GM18951 (cell line): ENCODE results near the gene PHC1.

Experiments used
- POLR2A ChIP-seq: IDR thresholded peaks from 4 replicates; pipeline ENCODE4 v1.6.1; 2011; ENCODE audit warnings: mild to moderate bottlenecking; ENCODE audit not compliant: insufficient read length, insufficient read depth; ENCODE audit errors: extremely low read depth
- in situ Hi-C: fragments of 300-500 bp; cut with MboI; formaldehyde crosslinking; loops from one replicate; pipeline ENCODE4 v1.12.0; 2022; ENCODE audit warnings: low sequenced_read_pairs, mixed read lengths, inconsistent platforms; ENCODE audit not compliant: unreplicated experiment

PHC1 gene

DNA sequence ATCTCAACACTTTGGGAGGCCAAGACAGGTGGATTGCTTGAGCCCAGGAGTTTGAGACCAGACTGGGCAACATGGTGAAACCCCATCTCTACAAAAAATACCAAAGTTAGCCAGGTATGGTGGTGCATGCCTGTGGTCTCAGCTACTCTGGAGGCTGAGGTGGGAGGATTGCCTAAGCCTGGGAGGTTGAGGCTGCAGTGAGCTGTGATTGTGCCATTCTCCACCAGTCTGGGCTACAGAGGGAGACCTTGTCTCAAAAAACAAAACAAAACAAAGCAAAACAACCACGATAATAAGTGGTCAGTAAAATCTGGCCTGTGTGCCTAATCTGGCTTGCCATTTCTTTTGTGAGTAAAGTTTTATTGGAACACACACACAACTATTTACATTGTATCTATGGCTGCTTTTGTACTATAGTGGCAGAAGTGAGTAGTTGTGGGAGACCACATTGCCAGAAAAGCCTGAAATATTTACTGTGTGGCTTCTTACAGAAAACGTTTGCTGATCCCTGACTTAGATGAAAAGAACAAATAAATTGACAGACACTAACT is 55.6 kb downstream of the PHC1 start:
- TF ChIP-seq POLR2A = no peak
- in situ Hi-C loops = no loop called here

DNA sequence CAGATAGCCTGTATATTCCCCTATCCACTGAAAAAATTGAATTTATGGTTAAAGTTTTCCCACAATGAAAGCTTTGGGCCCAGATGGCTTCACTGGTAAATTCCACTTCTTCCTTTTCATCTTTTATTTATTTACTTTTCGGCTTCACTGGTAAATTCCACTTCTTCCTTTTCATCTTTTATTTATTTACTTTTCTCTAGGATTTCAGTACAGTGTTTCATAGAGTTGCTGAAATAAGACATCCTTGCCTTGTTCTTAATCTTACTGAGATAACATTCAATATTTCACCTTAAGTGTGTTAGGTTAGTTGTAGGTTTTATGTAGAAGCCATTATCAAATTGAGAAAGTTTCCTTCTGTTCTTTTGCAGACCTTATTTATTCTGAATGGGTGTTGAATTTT is 56.1 kb downstream of the PHC1 start:
- no peak for TF ChIP-seq POLR2A

DNA sequence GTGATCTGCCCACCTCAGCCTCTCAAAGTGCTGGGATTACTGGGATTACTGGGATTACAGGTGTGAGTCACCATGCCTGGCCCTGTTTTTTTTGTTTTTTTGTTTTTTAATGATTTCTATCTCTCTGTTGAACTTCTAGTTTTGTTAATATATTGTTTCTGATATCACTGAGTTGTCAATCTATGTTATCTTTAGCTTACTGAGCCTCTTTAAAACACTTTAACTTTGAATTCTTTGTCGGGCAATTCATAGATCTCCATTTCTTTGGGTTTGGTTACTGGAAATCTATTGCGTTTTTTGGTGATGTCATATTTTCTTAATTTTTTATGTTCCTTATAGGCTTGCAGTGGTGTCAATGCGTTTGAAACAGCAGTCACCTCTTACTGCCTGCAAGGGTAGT is 65.8 kb downstream of the PHC1 start:
- no peak for TF ChIP-seq POLR2A
- in situ Hi-C loops = no loop called here

More for the DNA sequence above, 56.1 kb downstream of the PHC1 start:
- in situ Hi-C loops = no loop called here

DNA sequence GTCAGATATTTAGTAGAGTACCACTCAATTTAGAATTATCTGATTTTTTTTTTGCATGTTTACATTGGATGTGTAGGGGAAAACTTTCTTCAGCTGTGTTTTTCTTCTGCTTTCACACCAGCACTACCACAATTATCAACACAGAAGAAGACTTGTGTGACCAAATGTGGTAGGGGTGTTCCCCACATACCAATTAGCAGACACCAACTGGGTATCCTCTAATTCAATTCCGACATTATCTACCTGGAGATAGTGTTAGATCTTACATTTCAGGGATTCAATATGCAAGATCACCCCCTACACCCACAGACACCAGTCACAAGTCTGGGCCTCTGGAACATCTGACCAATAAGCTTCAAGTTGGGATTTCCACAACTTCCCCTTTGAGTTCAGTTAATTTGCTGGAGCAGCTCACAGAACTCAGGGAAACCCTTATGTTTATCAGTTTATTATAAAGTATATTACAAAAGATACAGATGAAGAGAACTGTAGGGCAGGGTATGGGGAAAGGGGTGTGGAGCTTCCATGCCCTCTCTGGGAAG is 71.0 kb downstream of the PHC1 start:
- in situ Hi-C loops = no loop called here
- no peak for TF ChIP-seq POLR2A

DNA sequence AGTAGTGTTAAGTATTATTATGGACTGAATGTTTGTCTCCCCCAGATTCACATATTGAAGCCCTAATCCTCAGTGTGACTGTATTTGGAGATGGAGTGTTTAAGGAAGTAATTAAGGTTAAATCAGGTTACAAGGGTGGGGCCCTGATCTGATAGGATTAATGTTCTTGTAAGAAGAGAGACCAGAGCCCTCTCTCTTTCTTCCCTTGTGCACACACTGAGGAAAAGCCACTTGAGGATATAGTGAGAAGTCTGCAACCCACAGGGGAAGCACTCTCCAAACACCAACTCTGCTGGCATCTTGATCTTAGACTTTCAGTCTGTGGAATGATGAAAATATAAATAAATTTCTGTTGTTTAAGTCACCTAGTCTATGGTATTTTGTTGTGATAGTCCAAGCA is 72.9 kb downstream of the PHC1 start:
- in situ Hi-C loops = no loop called here
- no peak for TF ChIP-seq POLR2A

DNA sequence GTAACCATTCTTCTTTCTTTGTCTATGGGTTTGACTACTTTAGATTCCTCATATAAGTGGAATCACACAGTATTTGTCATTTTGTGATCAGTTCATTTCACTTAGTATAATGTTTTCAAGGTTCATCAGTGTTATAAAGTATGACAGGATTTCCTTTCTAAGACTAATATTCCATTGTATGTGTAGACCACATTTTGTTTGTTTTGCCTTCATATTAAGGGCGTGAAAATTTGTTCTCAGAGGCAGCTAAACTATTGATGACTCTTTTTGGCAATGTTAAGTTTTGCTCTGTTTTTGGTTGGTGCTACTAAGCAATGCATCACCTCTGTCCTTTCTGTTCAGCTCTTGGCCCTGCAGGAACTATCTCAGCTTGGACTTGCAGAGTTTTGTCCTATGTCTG is 73.4 kb downstream of the PHC1 start:
- TF ChIP-seq POLR2A = no peak
- in situ Hi-C loops = no loop called here

DNA sequence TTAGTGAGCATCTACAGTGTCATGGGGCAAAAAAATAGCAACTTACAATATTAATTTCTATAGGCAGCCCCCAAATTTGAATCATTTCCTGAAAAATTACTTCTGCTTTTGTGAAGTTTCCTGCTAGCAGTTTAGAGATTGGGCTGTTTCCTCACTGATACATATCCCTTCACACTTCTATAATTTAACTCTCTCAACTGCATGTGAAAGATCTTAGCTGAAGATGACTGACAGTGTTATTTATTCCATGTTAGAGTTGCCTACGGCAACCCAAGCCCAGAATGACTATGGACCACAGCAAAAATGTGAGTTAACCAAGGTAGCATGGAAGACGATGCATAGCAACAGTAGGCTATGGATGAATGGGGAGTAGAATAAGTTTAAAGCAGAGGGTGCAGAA is 75.1 kb downstream of the PHC1 start, which contains the start of gene KLRG1:
Gene KLRG1 (plus strand): TSS at position 134 of the 400 bp plus-strand sequence. CDS start 90 bp downstream, at position 224.
- in situ Hi-C loops = no loop called here
- TF ChIP-seq POLR2A = no peak
